Nephron progenitor cell (in vitro differentiated cells): Measurements from ENCODE around the gene SEMA7A.

ENCODE experiments used
- DNase-seq: peaks from one replicate; pipeline ENCODE4 v3.0.0; 2021
- H3K27ac Mint-ChIP-seq: 2 replicates; pipeline ENCODE4 v1.8.0; 2021; ENCODE audit warnings: mild to moderate bottlenecking, moderate library complexity, mixed read lengths
- H3K27me3 Mint-ChIP-seq: 2 replicates; pipeline ENCODE4 v1.8.0; 2021; ENCODE audit warnings: mild to moderate bottlenecking, low read depth, mixed read lengths; ENCODE audit not compliant: poor library complexity
- H3K36me3 Mint-ChIP-seq: 2 replicates; pipeline ENCODE4 v1.8.0; 2021; ENCODE audit warnings: low read depth, mixed read lengths
- H3K4me1 Mint-ChIP-seq: 2 replicates; pipeline ENCODE4 v1.8.0; 2021; ENCODE audit warnings: mixed read lengths
- H3K4me3 Mint-ChIP-seq: 2 replicates; pipeline ENCODE4 v1.8.0; 2021; ENCODE audit warnings: mild to moderate bottlenecking, moderate library complexity, mixed read lengths
- H3K9me3 Mint-ChIP-seq: 2 replicates; pipeline ENCODE4 v1.8.0; 2021; ENCODE audit warnings: mild to moderate bottlenecking, moderate library complexity, mixed read lengths
- TF ChIP-seq, protein P1 (sequence below): fragments of 200-600 bp; sonication (generic); IDR thresholded peaks from 2 replicates; pipeline ENCODE4 v1.5.0; 2021; ENCODE audit warnings: antibody characterized with exemption

SEMA7A gene

GRCh38 chr15:74453925-74454763 is 20.4 kb upstream of the SEMA7A start:
- peak overlapping the region; percentile 77 for H3K27ac Mint-ChIP-seq
- peaks cover 28% of the 10 kb centered on the region for H3K4me1 Mint-ChIP-seq
- TF ChIP-seq, protein P1, sequence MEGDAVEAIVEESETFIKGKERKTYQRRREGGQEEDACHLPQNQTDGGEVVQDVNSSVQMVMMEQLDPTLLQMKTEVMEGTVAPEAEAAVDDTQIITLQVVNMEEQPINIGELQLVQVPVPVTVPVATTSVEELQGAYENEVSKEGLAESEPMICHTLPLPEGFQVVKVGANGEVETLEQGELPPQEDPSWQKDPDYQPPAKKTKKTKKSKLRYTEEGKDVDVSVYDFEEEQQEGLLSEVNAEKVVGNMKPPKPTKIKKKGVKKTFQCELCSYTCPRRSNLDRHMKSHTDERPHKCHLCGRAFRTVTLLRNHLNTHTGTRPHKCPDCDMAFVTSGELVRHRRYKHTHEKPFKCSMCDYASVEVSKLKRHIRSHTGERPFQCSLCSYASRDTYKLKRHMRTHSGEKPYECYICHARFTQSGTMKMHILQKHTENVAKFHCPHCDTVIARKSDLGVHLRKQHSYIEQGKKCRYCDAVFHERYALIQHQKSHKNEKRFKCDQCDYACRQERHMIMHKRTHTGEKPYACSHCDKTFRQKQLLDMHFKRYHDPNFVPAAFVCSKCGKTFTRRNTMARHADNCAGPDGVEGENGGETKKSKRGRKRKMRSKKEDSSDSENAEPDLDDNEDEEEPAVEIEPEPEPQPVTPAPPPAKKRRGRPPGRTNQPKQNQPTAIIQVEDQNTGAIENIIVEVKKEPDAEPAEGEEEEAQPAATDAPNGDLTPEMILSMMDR: no peak
- H3K27me3 Mint-ChIP-seq: peaks cover 3% of the 10 kb centered on the region
- no peak for DNase-seq
- no peak overlapping the region for H3K4me3 Mint-ChIP-seq
- no peaks in the 10 kb centered on the region for H3K9me3 Mint-ChIP-seq
- peaks cover 62% of the 10 kb centered on the region for H3K36me3 Mint-ChIP-seq

GRCh38 chr15:74451861-74452835 is 18.4 kb upstream of the SEMA7A start:
- Mint-ChIP-seq H3K27me3 (peaks cover 3% of the 10 kb centered on the region), H3K36me3 (peaks cover 60% of the 10 kb centered on the region), H3K4me1 (peaks cover 18% of the 10 kb centered on the region), H3K9me3 (no peaks in the 10 kb centered on the region), H3K27ac (peak overlapping the region; percentile 12), H3K4me3 (no peak overlapping the region)
- peak; percentile 57 for DNase-seq
- TF ChIP-seq, protein P1: no peak

DNA sequence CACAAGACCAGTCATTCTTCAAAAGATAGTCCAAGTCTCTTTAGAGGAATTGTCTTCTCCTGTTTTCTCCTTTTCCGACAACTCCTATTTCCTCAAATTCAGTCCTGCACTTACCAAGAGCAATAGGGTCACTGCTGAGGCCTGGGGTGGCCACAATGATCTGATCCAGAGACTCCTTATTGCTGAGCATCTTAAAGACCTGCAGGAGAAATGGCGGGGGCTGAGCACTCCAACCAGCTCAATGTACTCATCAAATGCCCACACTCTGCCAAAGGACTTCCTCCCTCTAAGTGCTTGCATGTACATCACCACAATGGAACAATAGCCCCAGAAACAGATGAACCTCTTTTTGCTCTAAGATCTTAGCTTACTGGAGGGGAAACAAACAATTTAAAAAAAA is 17.6 kb upstream of the SEMA7A start:
- Mint-ChIP-seq H3K9me3 (no peaks in the 10 kb centered on the region), H3K27me3 (peaks cover under 1% of the 10 kb centered on the region), H3K36me3 (peaks cover 63% of the 10 kb centered on the region), H3K27ac (peak overlapping the region; percentile 12), H3K4me1 (peaks cover 18% of the 10 kb centered on the region), H3K4me3 (no peak overlapping the region)
- TF ChIP-seq, protein P1: no peak
- no peak for DNase-seq

- no peaks in the 10 kb centered on the region for H3K27me3 Mint-ChIP-seq
- peaks cover 57% of the 10 kb centered on the region for H3K36me3 Mint-ChIP-seq
- no peak overlapping the region for H3K27ac Mint-ChIP-seq
- peaks cover 18% of the 10 kb centered on the region for H3K4me1 Mint-ChIP-seq
- no peak overlapping the region for H3K4me3 Mint-ChIP-seq
- no peaks in the 10 kb centered on the region for H3K9me3 Mint-ChIP-seq
- TF ChIP-seq, protein P1: no peak
- no peak for DNase-seq
Measured at GRCh38 chr15:74449643-74450205, 16.0 kb upstream of the SEMA7A start.

GRCh38 chr15:74449095-74449494 is 15.3 kb upstream of the SEMA7A start:
- Mint-ChIP-seq H3K4me3 (no peak overlapping the region), H3K27me3 (peaks cover 2% of the 10 kb centered on the region), H3K9me3 (no peaks in the 10 kb centered on the region), H3K36me3 (peaks cover 58% of the 10 kb centered on the region), H3K27ac (no peak overlapping the region), H3K4me1 (peaks cover 18% of the 10 kb centered on the region)
- TF ChIP-seq, protein P1: no peak
- no peak for DNase-seq
